ENCODE data around the gene TMEM40. TPM values are rescaled to one million over a fixed set of nuclear protein-coding genes. Genes with fewer than 3 reads are reported as not detected.

TMEM40 gene
- total RNA-seq, 1 experiment from 2014 or later: not detected

- no peaks in the 10 kb centered on the region for H3K4me1 ChIP-seq (ENCODE audit: insufficient read depth, low read length)
- no peaks in the 10 kb centered on the region for H4K20me1 ChIP-seq (ENCODE audit: control insufficient read depth, insufficient read depth, insufficient read length)
- H3K14ac ChIP-seq (ENCODE audit: insufficient read depth, low read length): no peak overlapping the region
- no peak for TF ChIP-seq CTCF (conservative IDR thresholded peaks at IDR 0.05)
- H2BK12ac ChIP-seq (ENCODE audit: insufficient read length, low read depth, low read length): no peak overlapping the region
- H3K4me2 ChIP-seq (ENCODE audit: insufficient read depth, insufficient read length, low read length): no peak overlapping the region
- no peak overlapping the region for H2BK15ac ChIP-seq (ENCODE audit: low read depth, low read length)
- H2BK120ac ChIP-seq (ENCODE audit: low read depth, low read length, poor library complexity, severe bottlenecking): no peak overlapping the region
- no peaks in the 10 kb centered on the region for H3K79me1 ChIP-seq (ENCODE audit: insufficient read depth, low read depth, low read length, poor library complexity, severe bottlenecking)
- no peak overlapping the region for H4K5ac ChIP-seq (ENCODE audit: insufficient read length, low read depth, low read length)
- H3K23ac ChIP-seq (ENCODE audit: insufficient read length, low read depth, low read length): no peak overlapping the region
- H2BK20ac ChIP-seq (ENCODE audit: low read depth, low read length, poor library complexity, severe bottlenecking): no peak overlapping the region
- H2AK5ac ChIP-seq (ENCODE audit: insufficient read length, low read length): no peak overlapping the region
- no peak overlapping the region for H3K9ac ChIP-seq (ENCODE audit: extremely low read depth, insufficient read length, low read length)
- H3K79me2 ChIP-seq (ENCODE audit: insufficient read depth, low read length): no peaks in the 10 kb centered on the region
- no peak overlapping the region for H2BK5ac ChIP-seq (ENCODE audit: insufficient read length, low read length)
- H3K27me3 ChIP-seq (ENCODE audit: insufficient read depth, low read length): no peaks in the 10 kb centered on the region
- Mint-ChIP-seq H3K4me1 (peaks cover 2 to 9% of the 10 kb centered on the region in 2 experiments), H3K27me3 (ENCODE audit: low read depth) (peaks cover 3% of the 10 kb centered on the region; the same call in 1 of the 2 replicates), H3K27ac (no peak overlapping the region), H3K4me3 (no peak overlapping the region), H3K9me3 (no peaks in the 10 kb centered on the region; a peak in 1 of 5 replicates), H3K36me3 (ENCODE audit: insufficient read depth in 1 of 3, low read depth in 3 of 3) (no peaks in the 10 kb centered on the region)
- H3K4ac ChIP-seq (ENCODE audit: low read depth, low read length): no peak overlapping the region
- H3K18ac ChIP-seq (ENCODE audit: insufficient read length, low read depth, low read length): no peak overlapping the region
- WGBS (ENCODE audit: extremely low coverage, insufficient read length, low lambda C conversion rate): no CpG with 5 or more reads among the region's 5 CpGs
- H2AFZ ChIP-seq (ENCODE audit: low read length): no peak overlapping the region
- no peak overlapping the region for H3K56ac ChIP-seq (ENCODE audit: insufficient read length, low read depth, low read length)
- no peaks in the 10 kb centered on the region for H3K9me3 ChIP-seq (ENCODE audit: control insufficient read depth, low read depth, low read length)
- DNase-seq: no peak
- no peak overlapping the region for H4K8ac ChIP-seq (replicated peaks; ENCODE audit: insufficient read length, low read depth, low read length)
- H3T11ph ChIP-seq (ENCODE audit: low read length): no peak overlapping the region
- no peak overlapping the region for H3K27ac ChIP-seq (ENCODE audit: insufficient read length, low read depth, low read length)
- H3K23me2 ChIP-seq (ENCODE audit: insufficient read length, low read depth, low read length, poor library complexity, severe bottlenecking): no peaks in the 10 kb centered on the region
- H4K91ac ChIP-seq (ENCODE audit: insufficient read length, low read depth, low read length): no peak overlapping the region
Measured at GRCh38 chr3:12748477-12748876, 10.6 kb downstream of the TMEM40 start.

Data from H9 (cell line).